ENCODE results near the gene GLRX2. TPM values are rescaled to one million over a fixed set of nuclear protein-coding genes. Genes with fewer than 3 reads are reported as not detected.
"Not testable (repeated sequence)": the region's sequence is repeated elsewhere in the genome, so short reads cannot be mapped to it uniquely, and the experiment has no call there.

The GLRX2 gene
- total RNA-seq, 1 donor from 2014 or later, result 7.2 TPM

- H3K27ac Mint-ChIP-seq (ENCODE audit: unreplicated experiment), result peak within 1 kb of the TSS; percentile 97
- H3K27me3 Mint-ChIP-seq (ENCODE audit: unreplicated experiment), result peaks cover 12% of the 10 kb centered on the region
- TF ChIP-seq CTCF (IDR thresholded peaks at IDR 0.05; ENCODE audit: partially characterized antibody, unreplicated experiment), result peak; percentile 98
- H3K4me3 Mint-ChIP-seq (ENCODE audit: unreplicated experiment), result peak within 1 kb of the TSS; percentile 98
- H3K36me3 Mint-ChIP-seq (ENCODE audit: unreplicated experiment), result no peaks in the 10 kb centered on the region
- peaks cover 2% of the 10 kb centered on the region for H3K9me3 Mint-ChIP-seq (ENCODE audit: unreplicated experiment)
- peaks cover 4% of the 10 kb centered on the region for H3K4me1 Mint-ChIP-seq (ENCODE audit: low read depth, unreplicated experiment)
- peak; percentile 99 for DNase-seq
Observed at GRCh38 chr1:193121616-193122593, 16.7 kb upstream of the GLRX2 start, which contains the start of gene CDC73. TSS of gene CDC73 (plus strand) at chr1:193122031. CDS start at chr1:193122201, 170 bp downstream.

DNA sequence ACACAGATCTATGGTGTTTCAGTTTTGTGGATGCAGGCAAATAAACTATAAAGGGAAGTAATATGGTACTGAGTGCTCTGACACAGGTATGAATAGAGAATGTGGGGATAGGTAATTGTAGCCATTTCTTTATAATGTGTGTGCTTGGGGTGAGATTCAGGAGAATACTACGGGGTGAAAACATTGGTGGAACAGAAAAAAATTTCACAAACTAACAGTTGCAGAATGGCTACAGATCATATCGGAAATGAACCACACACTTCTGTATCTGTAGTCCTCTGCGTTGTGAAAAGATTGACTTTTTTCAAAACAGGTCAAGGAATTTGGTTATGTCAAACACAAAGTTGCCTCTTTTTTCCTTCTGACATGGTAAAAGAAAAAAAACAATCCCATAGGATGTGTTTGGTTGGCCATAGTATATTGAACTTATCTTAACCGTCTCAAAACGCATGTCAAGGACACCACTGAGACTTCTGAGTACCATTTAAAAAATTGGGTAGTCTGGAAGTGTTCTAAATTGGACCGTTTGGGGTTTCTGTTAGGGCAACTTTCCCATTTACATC, 15.5 kb upstream of the GLRX2 start:
- peak overlapping the region; percentile 25 for H3K27ac Mint-ChIP-seq (ENCODE audit: unreplicated experiment)
- peaks cover 15% of the 10 kb centered on the region for H3K27me3 Mint-ChIP-seq (ENCODE audit: unreplicated experiment)
- peaks cover 2% of the 10 kb centered on the region for H3K9me3 Mint-ChIP-seq (ENCODE audit: unreplicated experiment)
- TF ChIP-seq CTCF (IDR thresholded peaks at IDR 0.05; ENCODE audit: partially characterized antibody, unreplicated experiment), result no peak
- no peak for DNase-seq
- peaks cover 4% of the 10 kb centered on the region for H3K4me1 Mint-ChIP-seq (ENCODE audit: low read depth, unreplicated experiment)
- peak overlapping the region; percentile 98 for H3K4me3 Mint-ChIP-seq (ENCODE audit: unreplicated experiment)
- H3K36me3 Mint-ChIP-seq (ENCODE audit: unreplicated experiment), result no peaks in the 10 kb centered on the region

GRCh38 chr1:193118803-193119730, 13.9 kb upstream of the GLRX2 start:
- Mint-ChIP-seq H3K9me3 (ENCODE audit: unreplicated experiment) (peaks cover 2% of the 10 kb centered on the region), H3K27ac (ENCODE audit: unreplicated experiment) (no peak overlapping the region), H3K4me3 (ENCODE audit: unreplicated experiment) (no peak overlapping the region), H3K4me1 (ENCODE audit: low read depth, unreplicated experiment) (peaks cover 3% of the 10 kb centered on the region), H3K27me3 (ENCODE audit: unreplicated experiment) (peaks cover 12% of the 10 kb centered on the region), H3K36me3 (ENCODE audit: unreplicated experiment) (no peaks in the 10 kb centered on the region)
- no peak for DNase-seq
- TF ChIP-seq CTCF (IDR thresholded peaks at IDR 0.05; ENCODE audit: partially characterized antibody, unreplicated experiment), result no peak

DNA sequence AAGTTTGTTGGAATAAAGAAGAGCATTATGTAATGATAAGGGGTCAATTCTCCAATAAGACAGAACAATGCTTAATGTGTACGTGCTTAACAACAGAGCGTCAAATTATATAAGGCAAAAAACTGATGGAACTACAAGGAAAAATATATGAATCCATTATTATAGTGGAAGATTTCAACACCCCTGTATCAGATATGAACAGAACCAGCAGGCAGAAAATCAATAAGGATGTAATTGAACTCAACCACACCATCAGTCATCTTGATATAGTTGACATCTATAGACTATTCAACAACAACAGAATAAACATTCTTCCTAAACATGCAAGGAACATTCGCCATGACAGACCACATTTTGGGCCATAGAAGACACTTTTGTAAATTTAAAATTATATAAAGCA, 13.0 kb upstream of the GLRX2 start:
- DNase-seq, result no peak
- H3K9me3 Mint-ChIP-seq (ENCODE audit: unreplicated experiment), result peaks cover 2% of the 10 kb centered on the region
- H3K27me3 Mint-ChIP-seq (ENCODE audit: unreplicated experiment), result peaks cover 12% of the 10 kb centered on the region
- H3K4me3 Mint-ChIP-seq (ENCODE audit: unreplicated experiment), result no peak overlapping the region
- no peaks in the 10 kb centered on the region for H3K36me3 Mint-ChIP-seq (ENCODE audit: unreplicated experiment)
- peaks cover 3% of the 10 kb centered on the region for H3K4me1 Mint-ChIP-seq (ENCODE audit: low read depth, unreplicated experiment)
- no peak overlapping the region for H3K27ac Mint-ChIP-seq (ENCODE audit: unreplicated experiment)
- TF ChIP-seq CTCF (IDR thresholded peaks at IDR 0.05; ENCODE audit: partially characterized antibody, unreplicated experiment), result no peak

DNA sequence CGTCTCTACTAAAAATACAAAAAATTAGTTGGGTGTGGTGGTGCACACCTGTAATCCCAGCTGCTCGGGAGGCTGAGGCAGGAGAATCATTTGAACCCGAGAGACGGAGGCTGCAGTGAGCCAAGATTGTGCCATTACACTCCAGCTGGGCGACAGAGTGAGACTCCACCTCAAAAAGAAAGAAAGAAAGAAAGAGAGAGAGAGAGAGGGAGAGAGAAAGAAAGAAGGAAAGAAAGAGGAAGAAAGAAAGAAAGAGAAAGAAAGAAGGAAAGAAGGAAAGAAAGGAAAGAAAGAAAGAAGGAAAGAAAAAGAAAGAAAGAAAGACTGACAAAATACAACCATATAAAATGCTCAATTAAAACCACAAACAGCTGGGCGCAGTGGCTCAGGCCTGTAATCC, 12.0 kb upstream of the GLRX2 start:
- DNase-seq; H3K27ac Mint-ChIP-seq (ENCODE audit: unreplicated experiment); H3K4me1 Mint-ChIP-seq (ENCODE audit: low read depth, unreplicated experiment); H3K9me3 Mint-ChIP-seq (ENCODE audit: unreplicated experiment); H3K36me3 Mint-ChIP-seq (ENCODE audit: unreplicated experiment); H3K4me3 Mint-ChIP-seq (ENCODE audit: unreplicated experiment): not testable (repeated sequence)
- peaks cover 11% of the 10 kb centered on the region for H3K27me3 Mint-ChIP-seq (ENCODE audit: unreplicated experiment)

Data from glutamatergic neuron (in vitro differentiated cells).